Activated CD8-positive, alpha-beta memory T cell treated with anti-CD3 and anti-CD28 coated beads for 4 hours (primary cell): ENCODE measurements around the gene IDH2.
A peak's percentile ranks its signal among the peaks of the same experiment; 100 is the strongest.
"Not testable (repeated sequence)": the region's sequence is repeated elsewhere in the genome, so short reads cannot be mapped to it uniquely, and the experiment has no call there.

Source experiments
- DNase-seq, 2 donors: peaks; one replicate each; pipeline ENCODE4 v3.0.0-alpha.2; 2020; ENCODE audit warnings: low read depth in 2 of 2

The IDH2 gene

DNA sequence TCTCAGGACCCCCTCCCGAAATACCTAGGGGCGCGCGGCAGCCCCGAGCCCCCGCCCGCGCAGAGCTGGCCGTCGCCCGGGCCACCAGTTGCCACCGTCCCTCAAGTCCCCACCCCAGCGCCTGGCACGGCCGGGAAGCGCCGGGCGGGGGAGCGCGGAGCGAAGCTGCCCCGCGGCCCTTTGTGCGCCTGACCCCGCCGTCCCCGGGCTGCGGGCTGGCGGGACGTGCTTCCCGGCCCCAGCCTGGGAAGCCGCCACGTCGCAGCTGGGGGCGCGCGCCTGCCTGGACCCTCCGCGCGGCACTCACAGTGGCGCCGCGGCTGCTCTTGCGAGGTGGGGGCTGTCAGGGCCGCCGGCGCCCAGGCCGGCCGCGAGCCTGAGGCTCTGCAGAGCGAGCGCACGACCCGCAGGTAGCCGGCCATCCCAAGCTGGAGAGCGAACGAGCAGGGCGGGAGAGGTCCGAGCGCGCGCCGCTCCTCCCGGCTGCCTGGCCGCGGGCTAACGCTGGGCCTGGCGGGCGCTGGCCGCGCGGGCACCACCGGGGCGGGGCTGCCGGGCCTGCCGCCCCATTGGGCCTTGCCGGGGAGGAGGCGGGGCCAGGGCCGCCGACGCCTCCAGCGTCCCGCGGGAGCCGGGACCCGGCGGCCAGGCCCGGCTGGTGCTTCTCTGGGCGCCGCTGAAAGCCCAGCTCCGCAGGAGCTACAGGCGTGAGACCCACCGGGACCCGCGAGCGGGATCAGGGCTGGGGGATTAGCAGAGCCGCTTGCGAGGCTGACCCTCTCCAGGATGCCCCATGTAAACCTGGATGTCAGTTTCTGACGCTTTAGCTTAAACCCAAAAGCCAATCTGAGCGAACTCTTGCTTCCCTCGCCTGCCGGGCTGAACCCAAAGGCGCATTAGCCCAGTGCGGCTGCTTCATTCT lies at the start of gene IDH2:
Gene IDH2, minus strand, starts transcription at position 500 of the 922 bp plus-strand sequence. Its CDS starts 78 bp downstream, at position 422.
- peak; percentile 34 to 38 for DNase-seq

DNA sequence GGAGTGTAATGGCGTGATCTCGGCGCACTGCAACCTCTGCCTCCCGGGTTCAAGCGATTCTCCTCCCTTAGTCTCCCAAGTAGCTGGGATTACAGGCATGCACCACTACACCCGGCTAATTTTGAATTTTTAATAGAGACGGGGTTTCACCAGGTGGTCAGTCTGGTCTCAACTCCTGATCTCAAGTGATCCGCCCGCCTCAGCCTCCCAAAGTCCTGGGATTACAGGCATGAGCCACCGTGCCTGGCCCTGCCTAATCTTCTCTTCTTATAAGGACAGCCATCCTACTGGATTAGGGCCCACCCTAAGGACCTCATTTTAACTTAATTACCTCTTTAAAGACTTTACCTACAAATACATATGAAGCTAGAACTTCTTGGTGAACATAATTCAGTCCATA lies 48.3 kb upstream of the IDH2 start:
- DNase-seq = not testable (repeated sequence)

DNA sequence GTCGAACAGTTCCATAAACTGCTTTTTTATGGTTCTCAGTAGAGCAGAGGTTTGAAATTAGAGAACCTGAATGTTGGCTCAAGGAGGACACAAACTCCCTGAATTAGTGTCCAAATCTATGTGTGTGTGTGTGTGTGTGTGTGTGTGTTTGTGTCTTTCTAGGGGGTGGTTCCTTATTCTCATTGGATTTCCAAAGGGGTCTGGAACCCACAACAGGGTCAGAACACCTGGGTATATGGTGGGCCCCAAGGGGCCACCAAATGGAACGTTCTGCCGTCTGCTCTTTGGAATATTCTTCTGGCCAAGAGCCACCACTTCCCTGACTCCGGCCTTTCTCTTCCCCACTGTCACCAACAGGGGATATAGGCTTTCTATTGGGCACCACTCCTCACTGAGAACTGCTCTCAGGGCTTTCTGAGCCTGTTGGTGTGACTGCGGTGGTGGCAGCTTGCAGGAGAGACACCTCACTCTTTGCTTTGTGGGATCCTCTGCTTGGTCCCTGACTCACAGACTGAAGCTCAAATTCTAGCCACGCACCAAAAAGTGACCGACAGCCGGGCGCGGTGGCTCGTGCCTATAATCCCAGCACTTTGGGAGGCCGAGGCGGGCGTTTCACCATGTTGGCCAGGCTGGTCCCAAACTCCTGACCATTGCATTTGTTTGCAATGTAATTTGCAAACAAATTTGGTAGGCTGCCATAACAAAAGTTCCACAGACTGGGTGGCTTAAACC lies 47.5 kb upstream of the IDH2 start:
- DNase-seq = no peak

DNA sequence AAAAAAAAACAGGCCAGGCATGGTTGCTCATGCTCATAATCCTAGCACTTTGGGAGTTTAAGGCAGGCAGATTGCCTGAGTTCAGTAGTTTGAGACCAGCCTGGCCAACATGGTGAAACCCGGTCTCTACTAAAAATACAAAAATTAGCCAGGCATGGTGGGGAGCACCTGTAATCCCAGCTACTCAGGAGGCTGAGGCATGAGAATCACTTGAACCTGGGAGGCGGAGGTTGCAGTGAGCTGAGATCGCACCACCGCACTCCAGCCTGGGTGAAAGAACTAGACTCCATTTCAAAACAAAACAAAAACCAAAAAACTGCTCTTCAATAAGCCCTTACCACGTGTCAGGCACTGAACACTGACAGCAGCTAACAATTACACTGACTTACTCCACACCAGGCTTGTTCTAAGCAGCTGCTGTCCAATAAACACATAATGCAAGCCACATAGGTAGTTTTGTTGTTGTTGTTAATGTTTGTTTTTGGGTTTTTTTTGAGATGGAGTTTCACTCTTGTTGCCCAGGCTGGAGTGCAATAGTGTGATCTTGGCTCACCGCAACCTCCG lies 44.0 kb upstream of the IDH2 start:
- DNase-seq = not testable (repeated sequence)

DNA sequence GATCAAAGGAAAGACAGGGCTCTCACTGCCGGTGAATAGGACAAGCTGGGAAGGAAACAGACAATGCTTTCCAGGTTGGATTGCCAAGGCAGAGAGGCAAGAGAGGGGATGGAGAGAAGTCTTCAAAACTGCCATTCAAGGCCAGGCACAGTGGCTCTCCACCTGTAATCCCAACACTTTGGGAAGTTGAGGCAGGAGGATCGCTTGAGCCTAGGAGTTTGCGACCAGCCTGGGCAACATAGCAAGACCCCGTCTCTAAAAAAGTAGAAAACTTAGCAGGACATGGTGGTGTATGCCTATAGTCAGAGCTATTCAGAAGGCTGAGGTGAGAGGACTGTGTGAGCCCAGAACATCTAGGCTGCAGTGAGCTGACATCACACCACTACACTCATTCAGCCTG lies 43.5 kb upstream of the IDH2 start:
- DNase-seq = no peak

DNA sequence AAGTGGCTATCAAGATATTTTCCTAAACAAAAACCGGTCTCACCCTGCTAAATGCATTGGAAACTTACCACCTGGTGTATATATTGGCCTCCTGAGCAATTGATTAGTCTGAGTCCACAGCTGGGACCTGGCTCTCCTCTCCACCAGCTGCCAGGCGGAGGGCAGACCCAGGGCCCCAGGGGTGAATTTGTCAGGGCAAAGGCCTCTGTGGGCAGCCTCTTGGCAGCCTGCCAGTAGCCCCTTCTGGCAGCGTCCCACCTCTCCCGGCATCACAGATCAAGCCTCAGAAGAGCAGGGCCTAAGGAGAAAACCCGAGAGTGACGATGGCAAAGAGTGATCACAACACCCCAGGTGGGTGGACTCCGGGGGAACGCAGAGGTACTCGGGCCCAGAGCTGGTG lies 43.0 kb upstream of the IDH2 start:
- no peak for DNase-seq

DNA sequence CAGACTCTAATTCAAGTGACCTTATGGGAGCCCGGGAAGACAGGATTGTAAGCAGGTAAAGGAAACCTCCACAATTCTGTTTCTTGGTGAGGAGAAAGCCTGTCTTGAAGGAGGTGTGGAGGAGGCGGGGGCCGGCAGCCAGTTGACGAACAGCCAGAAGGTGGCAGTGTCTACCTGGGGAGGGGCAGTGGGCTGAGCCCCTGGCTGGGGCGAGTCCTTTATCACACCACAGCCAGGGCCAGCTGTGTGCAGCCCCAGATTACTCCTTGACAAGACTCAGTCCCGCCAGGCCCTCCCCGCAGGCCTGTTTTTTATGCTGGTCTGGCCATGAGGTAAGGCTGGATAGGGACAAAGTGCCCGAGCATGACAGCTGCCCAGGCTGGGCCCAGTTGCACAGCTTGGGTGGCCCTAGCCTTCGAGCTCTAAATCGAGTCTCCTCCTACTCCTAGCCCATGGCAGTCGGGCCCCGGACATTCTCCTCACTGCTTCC lies 40.9 kb upstream of the IDH2 start:
- DNase-seq = peak in 1 of 2 donors; percentile 13

DNA sequence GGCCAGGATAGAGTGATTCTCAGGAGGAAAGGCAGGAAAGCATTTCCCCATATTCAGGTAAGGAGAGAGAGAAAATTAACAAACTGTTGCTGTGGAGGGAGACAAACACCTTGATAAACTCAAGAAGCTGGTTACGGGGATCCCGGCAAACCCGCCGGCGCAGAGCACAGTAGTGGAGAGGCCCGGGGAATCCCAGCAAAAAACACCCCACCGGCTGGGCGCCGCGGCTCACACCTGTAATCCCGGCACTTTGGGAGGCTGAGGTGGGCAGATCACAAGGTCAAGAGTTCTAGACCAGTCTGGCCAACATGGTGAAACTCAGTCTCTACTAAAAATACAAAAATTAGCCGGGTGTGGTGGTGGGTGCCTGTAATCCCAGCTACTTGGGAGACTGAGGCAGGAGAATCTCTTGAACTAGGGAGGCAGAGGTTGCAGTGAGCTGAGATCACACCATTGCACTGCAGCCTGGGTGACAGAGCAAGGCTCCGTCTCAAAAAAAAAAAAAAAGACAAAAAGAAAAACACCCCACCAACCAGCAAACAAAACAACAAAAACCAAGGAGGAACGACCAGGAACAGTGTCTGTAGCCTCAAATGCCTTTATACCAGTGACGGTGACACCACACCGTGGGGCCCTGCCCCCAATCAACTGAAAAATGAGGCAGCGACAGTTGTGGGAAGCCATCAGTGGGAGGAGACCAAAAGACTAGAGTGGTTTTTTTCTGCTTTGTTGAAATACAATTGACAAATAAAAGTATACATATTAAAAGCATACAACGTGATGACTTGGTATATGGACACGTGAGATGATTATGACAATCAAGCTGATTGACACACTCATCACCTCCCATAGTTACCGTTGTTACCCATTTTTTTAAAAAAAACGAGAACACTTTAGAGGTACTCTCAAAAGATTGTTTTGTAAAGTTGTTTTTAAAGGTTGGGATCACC lies 40.2 kb upstream of the IDH2 start:
- DNase-seq = peak in 1 of 2 donors; percentile 11

DNA sequence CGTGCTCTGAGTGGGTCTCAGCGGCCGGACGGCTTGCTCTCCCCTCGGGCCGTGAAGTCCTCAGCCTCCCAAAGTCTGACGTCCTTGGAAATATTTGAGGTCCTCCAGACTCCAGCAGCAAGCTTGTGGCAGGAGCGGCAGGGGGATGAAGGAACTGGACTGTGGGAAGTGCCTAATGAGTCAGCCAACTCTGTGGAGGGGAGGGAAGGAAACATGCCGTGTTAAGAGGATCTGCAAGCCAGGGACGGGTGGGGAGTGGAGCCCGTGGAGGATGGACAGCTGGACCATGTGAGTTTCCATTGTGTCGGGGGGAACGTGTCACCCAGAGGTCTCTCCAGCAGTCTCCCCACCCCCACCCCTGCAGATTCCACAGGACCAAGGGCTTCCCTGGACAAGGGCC lies 39.4 kb upstream of the IDH2 start:
- no peak for DNase-seq

DNA sequence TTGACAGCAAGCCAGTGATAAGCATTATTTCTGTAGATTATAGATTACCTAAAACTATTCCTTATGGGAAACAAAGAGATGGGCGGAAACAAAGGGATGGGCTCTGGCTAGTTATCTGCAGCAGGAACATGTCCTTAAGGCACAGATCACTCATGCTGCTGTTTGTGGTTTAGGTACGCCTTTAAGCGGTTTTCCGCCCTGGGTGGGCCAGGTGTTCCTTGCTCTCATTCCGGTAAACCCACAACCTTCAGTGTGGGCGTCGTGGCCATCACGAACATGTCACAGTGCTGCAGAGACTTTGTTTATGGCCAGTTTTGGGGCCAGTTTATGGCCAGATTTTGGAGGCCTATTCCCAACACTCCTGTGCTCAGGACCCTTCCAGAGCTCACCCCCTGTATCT lies 37.3 kb upstream of the IDH2 start:
- not testable (repeated sequence) for DNase-seq

DNA sequence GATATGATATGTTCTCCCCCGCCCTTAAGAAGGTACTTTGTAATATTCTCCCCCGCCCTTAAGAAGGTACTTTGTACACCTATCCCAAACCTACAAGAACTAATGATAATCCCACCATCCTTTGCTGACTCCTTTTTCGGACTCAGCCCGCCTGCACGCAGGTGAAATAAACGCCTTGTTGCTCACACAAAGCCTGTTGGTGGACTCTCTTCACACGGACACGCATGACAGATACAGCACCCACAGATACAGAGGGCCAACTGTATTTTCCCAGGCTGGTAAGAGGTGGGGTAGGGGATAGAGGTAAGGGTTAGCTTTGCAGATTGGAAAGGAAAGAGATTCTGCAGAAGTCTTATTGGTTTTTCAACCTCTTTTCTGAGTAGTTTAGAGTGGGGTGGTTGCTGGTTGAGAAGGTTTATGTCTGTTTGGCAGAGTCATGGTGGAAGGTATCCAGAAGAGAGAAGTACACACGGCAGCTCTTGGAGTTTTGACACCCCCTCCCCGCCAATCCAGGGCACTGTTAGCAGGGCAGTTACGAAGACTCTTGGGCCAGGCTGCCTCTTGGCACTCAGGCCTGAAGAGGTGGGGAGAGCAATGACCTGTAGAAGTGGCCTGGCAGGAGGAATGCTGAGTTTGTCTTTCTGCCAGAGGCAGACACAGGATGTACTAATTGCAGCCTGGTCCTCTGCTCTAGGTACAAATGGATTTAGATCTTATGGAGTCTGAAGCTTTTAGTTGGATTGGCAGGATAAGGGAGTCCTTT lies 36.0 kb upstream of the IDH2 start:
- no peak for DNase-seq

DNA sequence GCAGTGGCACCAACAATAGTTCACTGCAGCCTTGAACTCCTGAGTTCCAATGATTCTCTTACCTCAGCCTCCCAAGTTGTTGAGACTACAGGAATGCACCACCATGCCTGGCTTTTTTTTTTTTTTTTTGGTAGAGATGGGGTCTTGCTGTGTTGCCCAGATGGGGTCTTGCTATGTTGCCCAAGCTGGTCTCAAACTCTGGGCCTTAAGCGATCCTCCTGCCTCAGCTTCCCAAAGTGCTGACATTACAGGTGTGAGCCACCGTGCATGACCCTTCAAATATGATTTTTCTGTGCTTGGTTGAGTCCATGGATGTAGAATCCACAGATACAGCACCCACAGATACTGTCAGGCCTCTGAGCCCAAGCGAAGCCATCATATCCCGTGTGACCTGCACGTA lies 30.2 kb upstream of the IDH2 start:
- no peak for DNase-seq

DNA sequence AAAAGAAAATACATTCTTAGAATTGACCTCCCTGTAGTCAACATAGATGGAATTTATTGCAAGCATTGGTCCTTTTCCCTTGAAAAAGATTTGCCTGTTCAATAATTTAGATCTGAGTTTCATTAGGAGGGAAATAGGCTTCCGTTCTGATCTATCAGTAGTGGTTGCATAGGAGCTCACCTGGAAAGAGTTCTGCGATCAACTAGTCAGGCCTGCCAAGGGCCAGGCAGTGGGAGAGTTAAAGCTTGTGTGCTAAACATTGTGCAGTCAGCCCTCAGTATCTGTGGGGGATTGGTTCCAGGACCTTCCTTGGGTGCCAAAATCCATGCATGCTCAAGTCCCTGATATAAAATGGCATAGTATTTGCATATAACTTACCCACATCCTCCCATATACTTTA lies 29.6 kb upstream of the IDH2 start:
- DNase-seq = no peak

DNA sequence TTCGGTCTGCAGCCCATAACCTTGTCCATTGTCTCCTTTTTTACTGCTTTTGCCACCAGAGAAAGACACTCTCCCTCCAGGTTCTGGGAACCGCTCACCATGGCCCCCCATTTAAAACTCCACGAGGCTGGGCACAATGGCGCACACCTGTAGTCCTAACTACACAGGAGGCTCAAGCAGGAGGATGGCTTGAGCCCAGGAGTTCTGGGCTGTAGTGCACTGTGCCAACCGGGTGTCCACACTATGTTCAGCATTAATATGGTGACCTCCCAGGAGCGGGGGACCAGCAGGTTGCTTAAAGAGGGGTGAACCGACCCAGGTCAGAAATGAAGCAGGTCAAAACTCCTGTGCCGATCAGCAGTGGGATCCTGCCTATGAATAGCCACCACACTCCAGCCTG lies 28.0 kb upstream of the IDH2 start:
- DNase-seq = no peak

DNA sequence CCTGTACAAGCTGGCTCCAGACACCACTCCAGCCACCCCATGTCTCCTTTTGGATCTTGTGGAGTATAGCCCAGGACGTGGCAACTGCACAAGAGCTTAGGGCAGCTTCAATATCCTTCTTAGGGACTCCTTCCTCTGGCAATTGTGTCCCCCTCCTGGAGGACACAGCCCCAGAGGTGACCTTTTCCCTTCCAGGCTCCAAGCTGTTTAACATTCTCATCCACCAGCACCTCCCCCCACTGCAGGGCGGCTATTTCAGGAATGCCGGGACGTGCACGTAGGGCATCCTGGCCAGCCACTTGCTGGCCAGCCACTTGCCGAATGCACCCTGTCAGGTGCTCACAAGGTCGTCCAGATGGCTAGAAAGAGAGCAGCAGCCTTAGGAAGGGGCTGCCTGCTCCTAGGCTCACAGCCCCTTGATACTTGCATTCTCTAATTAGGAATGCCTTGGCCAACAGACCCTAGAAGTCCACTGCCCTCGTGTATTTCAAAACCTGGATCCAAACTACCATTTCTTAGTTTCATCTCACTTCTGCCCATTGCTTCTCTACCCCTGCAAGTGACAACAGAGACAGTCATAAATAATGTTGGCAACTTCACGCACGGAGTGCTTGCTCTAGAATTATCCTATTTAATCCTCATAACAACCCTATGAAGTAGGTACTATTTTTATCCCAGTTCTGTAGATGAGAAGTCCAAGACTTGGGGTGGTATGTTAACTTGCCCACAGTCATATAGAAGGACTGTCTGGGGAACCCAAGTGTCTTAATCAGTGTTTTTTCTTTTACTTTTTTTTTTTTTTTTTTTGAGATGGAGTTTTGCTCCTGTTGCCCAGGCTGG lies 24.5 kb upstream of the IDH2 start:
- no peak for DNase-seq

DNA sequence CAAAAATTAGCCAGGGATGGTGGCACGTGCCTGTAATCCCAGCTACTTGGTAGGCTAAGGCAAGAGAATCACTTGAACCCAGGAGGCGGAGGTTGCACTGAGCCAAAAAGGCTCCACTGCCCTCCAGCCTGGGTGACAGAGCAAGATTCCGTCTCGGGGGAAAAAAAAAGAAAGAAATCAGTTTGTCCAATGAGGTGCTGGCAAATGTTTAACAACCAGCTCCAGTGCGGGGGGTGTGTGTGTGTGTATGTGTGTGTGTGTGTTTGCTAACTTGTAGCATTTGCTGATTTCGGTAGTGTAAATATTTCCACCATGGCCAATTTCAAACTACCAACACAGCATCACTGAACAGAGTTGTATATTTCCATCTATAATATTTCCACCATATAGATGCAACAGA lies 23.8 kb upstream of the IDH2 start:
- no peak for DNase-seq

DNA sequence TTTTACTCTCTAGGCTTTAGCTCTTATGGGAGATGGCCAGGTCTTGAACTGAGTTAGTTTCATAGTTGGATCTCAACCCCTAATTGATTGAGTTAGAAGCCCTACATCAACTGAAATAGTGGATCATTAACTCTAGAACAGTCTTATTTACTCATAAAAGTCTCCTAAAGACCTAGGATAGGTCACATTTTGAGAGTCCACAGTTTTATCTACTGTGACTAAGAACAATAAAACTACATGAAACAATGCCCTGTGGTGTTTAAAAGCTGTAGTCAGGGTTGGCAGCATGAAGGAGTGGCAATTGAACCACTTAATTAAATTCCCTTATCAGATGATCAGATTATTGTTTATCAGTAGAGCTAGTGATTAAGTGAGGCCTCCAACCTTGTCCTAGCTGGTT lies 22.2 kb upstream of the IDH2 start:
- DNase-seq = no peak

DNA sequence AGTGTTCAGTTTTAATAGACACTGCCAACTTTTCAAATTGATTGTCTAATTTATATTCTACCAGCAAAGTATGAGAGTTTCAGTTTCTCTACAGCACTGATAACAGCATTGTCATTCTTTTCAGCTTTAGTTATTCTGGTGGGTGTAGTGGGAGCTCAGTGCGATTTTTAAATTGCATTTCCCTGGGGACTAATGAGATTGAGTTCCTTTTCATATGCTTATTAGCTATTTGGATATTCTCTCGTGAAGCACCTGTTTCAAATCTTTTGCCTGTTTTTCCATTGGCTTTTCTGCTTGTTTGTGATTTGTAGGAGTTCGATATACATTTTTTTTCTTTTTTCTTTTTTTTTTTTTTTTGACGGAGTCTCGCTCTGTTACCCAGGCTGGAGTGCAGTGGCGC lies 18.8 kb upstream of the IDH2 start:
- DNase-seq = no peak

DNA sequence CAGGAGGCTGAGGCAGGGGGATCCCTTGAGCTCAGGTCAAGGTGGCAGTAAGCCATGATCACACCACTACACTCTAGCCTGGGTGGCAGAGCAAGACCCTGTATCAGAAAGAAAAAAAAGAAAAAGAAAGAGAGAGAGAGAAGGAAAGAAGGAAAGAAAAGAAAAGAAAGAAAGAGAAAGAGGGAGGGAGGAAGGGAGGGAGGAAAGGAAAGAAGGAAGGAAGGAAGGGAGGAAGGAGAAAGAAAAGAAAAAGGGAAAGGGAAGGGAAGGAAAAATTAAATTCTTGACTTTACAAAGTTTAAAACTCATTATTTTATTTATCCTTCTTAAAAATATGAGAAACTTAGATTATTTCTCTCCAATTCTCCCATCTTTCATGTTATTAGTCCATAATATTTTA lies 17.1 kb upstream of the IDH2 start:
- DNase-seq = no peak

DNA sequence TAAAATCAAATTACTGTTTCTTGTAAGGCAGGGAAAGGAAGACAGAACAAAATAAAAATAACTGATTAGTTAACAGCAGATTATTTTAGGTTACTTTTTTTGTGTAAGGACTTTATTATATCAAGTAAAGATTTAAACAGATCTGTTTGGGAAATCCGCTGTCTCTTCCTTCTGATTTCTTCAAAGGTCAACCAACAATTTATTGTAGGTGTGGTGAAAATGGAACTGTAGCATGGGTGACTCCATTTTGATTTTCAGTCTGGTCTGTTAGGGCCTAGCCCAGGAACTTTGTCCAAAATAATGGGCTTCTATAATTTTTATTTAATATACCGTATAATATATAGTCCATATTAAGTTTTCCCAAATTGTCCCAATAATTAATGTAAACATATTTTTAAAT lies 13.5 kb upstream of the IDH2 start:
- no peak for DNase-seq
